Measurements from ENCODE around the gene EPM2AIP1. TPM values are rescaled to one million over a fixed set of nuclear protein-coding genes. Genes with fewer than 3 reads are reported as not detected.

Gene EPM2AIP1
- total RNA-seq, 1 experiment from 2014 or later = 12.9 TPM

- H3K27me3 Mint-ChIP-seq (ENCODE audit: insufficient read depth, unreplicated experiment) = no peaks in the 10 kb centered on the region
- H3K9me3 Mint-ChIP-seq (ENCODE audit: unreplicated experiment) = no peaks in the 10 kb centered on the region
- H3K4me3 Mint-ChIP-seq (ENCODE audit: unreplicated experiment) = no peak overlapping the region
- H3K36me3 Mint-ChIP-seq (ENCODE audit: insufficient read depth, unreplicated experiment) = peaks cover 95% of the 10 kb centered on the region
- H3K27ac Mint-ChIP-seq (ENCODE audit: low read depth, unreplicated experiment) = no peak overlapping the region
- BruUV-seq (replicated peaks) = no TSS peak
- no peak for DNase-seq (ENCODE audit: unreplicated experiment)
- intact Hi-C loops (cut with micrococcal nuclease) = no loop called here
- POLR2A ChIA-PET = no interaction called here
- H3K4me1 Mint-ChIP-seq (ENCODE audit: insufficient read depth, unreplicated experiment) = no peaks in the 10 kb centered on the region
- CTCF ChIA-PET = no interaction called here
- TF ChIP-seq, protein P1, sequence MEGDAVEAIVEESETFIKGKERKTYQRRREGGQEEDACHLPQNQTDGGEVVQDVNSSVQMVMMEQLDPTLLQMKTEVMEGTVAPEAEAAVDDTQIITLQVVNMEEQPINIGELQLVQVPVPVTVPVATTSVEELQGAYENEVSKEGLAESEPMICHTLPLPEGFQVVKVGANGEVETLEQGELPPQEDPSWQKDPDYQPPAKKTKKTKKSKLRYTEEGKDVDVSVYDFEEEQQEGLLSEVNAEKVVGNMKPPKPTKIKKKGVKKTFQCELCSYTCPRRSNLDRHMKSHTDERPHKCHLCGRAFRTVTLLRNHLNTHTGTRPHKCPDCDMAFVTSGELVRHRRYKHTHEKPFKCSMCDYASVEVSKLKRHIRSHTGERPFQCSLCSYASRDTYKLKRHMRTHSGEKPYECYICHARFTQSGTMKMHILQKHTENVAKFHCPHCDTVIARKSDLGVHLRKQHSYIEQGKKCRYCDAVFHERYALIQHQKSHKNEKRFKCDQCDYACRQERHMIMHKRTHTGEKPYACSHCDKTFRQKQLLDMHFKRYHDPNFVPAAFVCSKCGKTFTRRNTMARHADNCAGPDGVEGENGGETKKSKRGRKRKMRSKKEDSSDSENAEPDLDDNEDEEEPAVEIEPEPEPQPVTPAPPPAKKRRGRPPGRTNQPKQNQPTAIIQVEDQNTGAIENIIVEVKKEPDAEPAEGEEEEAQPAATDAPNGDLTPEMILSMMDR (IDR thresholded peaks at IDR 0.05; ENCODE audit: unreplicated experiment) = no peak
Observed at GRCh38 chr3:37017683-37018082, 24.8 kb upstream of the EPM2AIP1 start.

DNA sequence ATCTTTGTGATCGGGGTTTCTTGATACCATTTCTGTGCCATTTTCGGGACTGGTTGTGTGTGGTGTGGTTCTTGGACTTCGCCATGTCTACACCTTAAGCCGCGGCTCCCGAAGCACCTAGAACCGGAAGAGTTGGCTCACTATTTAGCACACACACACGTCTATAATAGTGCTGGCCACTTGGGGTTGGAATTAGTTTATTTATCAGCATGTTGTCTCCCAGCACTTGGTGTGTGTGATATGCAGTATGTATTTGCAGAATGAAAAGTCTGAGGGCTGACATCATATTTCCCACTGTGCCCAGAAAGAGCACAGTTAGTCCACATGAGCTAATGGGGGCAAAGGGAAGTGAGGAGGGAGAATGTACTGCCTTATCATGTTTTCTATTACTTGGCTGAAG is 24.0 kb upstream of the EPM2AIP1 start:
- DNase-seq (ENCODE audit: unreplicated experiment) = no peak
- intact Hi-C loops (cut with micrococcal nuclease) = no loop called here
- no peaks in the 10 kb centered on the region for H3K9me3 Mint-ChIP-seq (ENCODE audit: unreplicated experiment)
- POLR2A ChIA-PET = no interaction called here
- H3K4me1 Mint-ChIP-seq (ENCODE audit: insufficient read depth, unreplicated experiment) = no peaks in the 10 kb centered on the region
- no peaks in the 10 kb centered on the region for H3K27me3 Mint-ChIP-seq (ENCODE audit: insufficient read depth, unreplicated experiment)
- TF ChIP-seq, protein P1 (IDR thresholded peaks at IDR 0.05; ENCODE audit: unreplicated experiment) = no peak
- no TSS peak for BruUV-seq (replicated peaks)
- CTCF ChIA-PET = no interaction called here
- H3K4me3 Mint-ChIP-seq (ENCODE audit: unreplicated experiment) = no peak overlapping the region
- no peak overlapping the region for H3K27ac Mint-ChIP-seq (ENCODE audit: low read depth, unreplicated experiment)
- peaks cover 95% of the 10 kb centered on the region for H3K36me3 Mint-ChIP-seq (ENCODE audit: insufficient read depth, unreplicated experiment)

DNA sequence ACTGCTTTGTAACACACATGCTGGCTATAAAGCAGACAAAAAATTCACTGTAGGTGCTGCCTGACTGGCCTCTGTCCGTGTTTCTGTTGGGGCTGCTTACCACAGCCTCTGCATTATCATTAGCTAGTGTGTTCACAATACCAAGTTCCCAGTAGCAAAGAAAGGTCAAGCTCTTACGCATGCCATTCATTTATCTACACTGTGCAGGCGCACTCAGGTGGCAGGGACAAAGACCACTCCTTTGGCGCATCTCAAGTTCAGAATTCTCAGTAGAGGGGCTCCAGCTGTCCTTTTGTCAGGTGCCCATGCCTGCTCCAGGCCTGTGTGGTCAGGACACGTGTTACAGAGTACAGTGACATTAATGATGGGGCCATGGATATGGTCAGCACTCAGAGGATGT is 22.7 kb upstream of the EPM2AIP1 start:
- intact Hi-C loops (cut with micrococcal nuclease) = no loop called here
- no peaks in the 10 kb centered on the region for H3K27me3 Mint-ChIP-seq (ENCODE audit: insufficient read depth, unreplicated experiment)
- no peak overlapping the region for H3K27ac Mint-ChIP-seq (ENCODE audit: low read depth, unreplicated experiment)
- POLR2A ChIA-PET = interaction anchor here (1.6 to 3.3 kb wide), 2 partner anchors 21 to 23 kb away, joined by 5 to 9 read pairs; partner anchors contain the start of genes EPM2AIP1 and MLH1
- H3K36me3 Mint-ChIP-seq (ENCODE audit: insufficient read depth, unreplicated experiment) = peaks cover 95% of the 10 kb centered on the region
- CTCF ChIA-PET = interaction anchor here (0.9 kb wide), 1 partner anchor 20 kb away, joined by 3 read pairs; no protein-coding TSS in a partner anchor
- no TSS peak for BruUV-seq (replicated peaks)
- DNase-seq (ENCODE audit: unreplicated experiment) = no peak
- no peaks in the 10 kb centered on the region for H3K4me1 Mint-ChIP-seq (ENCODE audit: insufficient read depth, unreplicated experiment)
- TF ChIP-seq, protein P1 (IDR thresholded peaks at IDR 0.05; ENCODE audit: unreplicated experiment) = no peak
- H3K4me3 Mint-ChIP-seq (ENCODE audit: unreplicated experiment) = no peak overlapping the region
- H3K9me3 Mint-ChIP-seq (ENCODE audit: unreplicated experiment) = no peaks in the 10 kb centered on the region

DNA sequence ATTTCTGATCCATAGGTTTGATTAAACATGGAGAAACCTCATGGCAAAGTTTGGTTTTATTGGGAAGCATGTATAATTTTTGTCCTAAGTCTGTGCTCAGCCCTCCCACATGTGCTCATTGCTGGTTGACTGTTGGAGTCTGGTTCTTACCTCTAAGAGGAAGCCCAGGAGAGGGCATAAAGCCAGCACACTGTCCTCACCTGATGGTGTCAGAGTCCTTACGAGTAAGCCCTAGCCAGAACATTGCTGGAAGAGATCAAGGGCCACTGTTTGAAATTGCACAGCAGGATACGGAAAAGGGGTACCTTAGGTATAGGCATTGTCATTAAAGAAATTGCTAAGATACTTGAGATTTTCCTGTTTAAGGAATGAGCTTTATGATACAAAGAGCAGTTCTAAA is 21.7 kb upstream of the EPM2AIP1 start:
- Mint-ChIP-seq H3K9me3 (ENCODE audit: unreplicated experiment) (no peaks in the 10 kb centered on the region), H3K4me1 (ENCODE audit: insufficient read depth, unreplicated experiment) (no peaks in the 10 kb centered on the region), H3K27me3 (ENCODE audit: insufficient read depth, unreplicated experiment) (no peaks in the 10 kb centered on the region), H3K36me3 (ENCODE audit: insufficient read depth, unreplicated experiment) (peaks cover 92% of the 10 kb centered on the region), H3K27ac (ENCODE audit: low read depth, unreplicated experiment) (no peak overlapping the region), H3K4me3 (ENCODE audit: unreplicated experiment) (no peak overlapping the region)
- intact Hi-C loops (cut with micrococcal nuclease) = no loop called here
- no peak for DNase-seq (ENCODE audit: unreplicated experiment)
- ChIA-PET POLR2A (interaction anchor here (1.1 to 3.3 kb wide), 4 partner anchors 9 to 280 kb away, joined by 3 to 9 read pairs (median 4); partner anchors contain the start of genes EPM2AIP1 and MLH1), CTCF (no interaction called here)
- BruUV-seq (replicated peaks) = no TSS peak
- TF ChIP-seq, protein P1 (IDR thresholded peaks at IDR 0.05; ENCODE audit: unreplicated experiment) = no peak
